ENCODE measurements around the gene FAN1. TPM values are rescaled to one million over a fixed set of nuclear protein-coding genes. Genes with fewer than 3 reads are reported as not detected.

Gene FAN1
- total RNA-seq, 1 experiment from 2014 or later, result 21.5 TPM

DNA sequence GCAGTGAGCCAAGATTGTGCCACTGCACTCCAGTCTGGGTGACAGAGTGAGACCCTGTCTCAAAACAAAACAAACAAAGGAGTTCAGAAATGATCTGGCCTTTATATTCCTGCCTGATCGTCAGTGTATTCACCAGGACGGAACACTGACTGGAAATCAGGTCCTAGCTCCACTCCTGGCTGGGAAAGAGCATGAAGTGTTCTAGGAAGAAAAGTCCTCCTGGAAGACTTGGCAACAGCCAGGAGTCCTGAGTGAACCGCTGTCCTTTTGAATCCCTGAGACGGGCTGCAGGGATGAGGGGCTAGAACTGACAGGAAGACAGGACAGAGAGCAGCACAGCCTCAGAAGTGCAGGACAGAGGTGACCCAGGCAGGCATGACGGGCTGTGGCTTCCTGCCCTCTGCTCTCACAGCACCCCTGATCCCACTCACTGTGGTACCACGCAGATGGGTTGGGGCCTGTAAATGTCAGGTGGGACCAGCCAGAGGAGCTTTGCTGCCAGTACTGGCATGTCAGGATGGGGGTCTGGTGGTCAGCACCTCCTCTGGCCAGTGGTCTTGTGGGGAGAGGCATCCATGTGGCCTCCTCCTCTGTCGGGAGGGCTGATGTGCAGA lies 23.5 kb downstream of the FAN1 start:
- Histone ChIP-seq H3K36me3 (peaks cover 38% of the 10 kb centered on the region), H3K4me3 (no peak overlapping the region), H3K27me3 (no peaks in the 10 kb centered on the region), H3K4me1 (no peaks in the 10 kb centered on the region), H3K27ac (no peak overlapping the region), H3K9me3 (replicated peaks) (no peaks in the 10 kb centered on the region)
- no peak for DNase-seq

DNA sequence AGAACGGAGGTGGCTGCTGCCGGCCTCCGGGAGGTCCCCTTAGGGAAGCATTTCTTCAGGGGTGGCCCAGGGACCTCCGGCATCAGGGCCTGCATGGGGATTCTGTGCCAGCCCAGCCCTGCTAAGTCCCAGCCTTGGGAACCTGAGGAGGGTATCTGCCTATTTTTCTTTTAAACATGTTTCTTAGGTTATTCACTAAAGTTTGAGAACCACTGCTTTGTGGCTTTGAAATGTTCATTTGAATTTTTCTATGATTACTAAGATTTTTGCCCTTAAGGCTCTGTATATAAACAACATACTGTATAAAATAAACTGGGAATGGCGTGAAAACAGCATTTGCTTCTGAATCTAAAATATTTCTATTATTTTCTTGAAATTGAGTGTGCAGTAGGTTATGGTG lies 24.4 kb downstream of the FAN1 start:
- DNase-seq, result no peak
- Histone ChIP-seq H3K27me3 (no peaks in the 10 kb centered on the region), H3K9me3 (replicated peaks) (no peaks in the 10 kb centered on the region), H3K4me3 (no peak overlapping the region), H3K4me1 (no peaks in the 10 kb centered on the region), H3K36me3 (peaks cover 36% of the 10 kb centered on the region), H3K27ac (no peak overlapping the region)

DNA sequence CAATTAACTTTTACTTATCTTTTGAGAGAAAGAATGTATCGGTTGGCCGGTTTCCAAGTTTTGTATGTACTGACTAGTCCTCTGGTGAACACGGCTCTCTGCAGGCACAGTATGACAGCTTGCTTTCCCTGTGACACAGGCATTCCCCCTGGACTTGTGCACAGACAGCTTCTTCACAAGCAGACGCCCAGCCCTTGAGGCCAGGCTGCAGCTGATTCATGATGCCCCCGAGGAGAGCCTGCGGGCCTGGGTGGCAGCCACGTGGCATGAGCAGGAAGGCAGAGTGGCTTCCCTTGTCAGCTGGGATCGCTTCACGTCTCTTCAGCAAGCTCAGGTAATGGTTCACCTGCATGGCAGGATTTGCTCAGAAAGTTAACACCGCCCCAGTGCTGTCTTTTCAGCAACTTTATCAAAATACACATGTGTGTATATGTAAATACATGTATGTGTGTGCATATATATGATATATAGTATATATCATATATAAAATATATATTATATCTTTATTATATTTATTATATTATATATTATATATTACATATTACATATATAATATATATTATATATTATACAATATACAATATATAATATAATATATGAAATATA lies 25.5 kb downstream of the FAN1 start:
- Histone ChIP-seq H3K4me1 (no peaks in the 10 kb centered on the region), H3K36me3 (peaks cover 38% of the 10 kb centered on the region), H3K4me3 (no peak overlapping the region), H3K9me3 (replicated peaks) (no peaks in the 10 kb centered on the region), H3K27me3 (no peaks in the 10 kb centered on the region), H3K27ac (no peak overlapping the region)
- DNase-seq, result peak in 1 of 2 experiments; percentile 21

DNA sequence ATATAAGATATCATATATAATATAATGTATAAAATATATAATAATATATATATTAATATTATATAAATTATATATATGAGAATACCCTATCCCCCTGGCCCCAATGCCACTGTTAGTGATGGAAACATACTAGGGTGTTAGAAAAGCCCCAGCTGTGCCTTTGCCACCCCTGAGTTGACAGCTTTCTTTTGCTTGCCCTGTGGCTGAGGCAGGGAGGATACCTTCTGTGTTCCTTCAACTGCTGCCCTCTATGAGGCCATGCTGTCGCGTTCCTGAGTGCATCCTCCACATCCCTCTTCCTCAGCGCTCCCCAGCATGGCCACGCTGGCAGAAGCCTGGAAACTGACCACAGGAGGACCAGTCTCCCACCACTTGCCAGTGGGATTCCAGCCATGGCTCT lies 26.3 kb downstream of the FAN1 start:
- Histone ChIP-seq H3K4me1 (no peaks in the 10 kb centered on the region), H3K36me3 (peaks cover 32% of the 10 kb centered on the region), H3K4me3 (no peak overlapping the region), H3K27me3 (no peaks in the 10 kb centered on the region), H3K9me3 (replicated peaks) (no peaks in the 10 kb centered on the region), H3K27ac (no peak overlapping the region)
- DNase-seq, result no peak

DNA sequence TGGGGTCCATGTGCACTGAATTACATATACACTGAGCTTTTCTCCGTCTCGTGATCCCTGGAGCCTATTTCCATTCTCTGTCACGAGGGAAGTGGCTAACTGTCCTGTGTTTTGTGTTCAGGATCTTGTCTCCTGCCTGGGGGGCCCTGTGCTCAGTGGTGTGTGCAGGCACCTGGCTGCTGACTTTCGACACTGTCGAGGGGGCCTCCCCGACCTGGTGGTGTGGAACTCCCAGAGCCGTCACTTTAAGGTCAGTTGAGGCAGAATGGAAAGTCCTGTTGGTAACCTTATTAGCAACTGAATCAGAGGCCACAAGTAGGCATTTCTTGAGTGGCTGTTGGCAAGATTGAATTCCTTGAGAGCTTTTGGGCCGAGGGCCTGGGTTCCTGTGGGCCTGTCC lies 26.7 kb downstream of the FAN1 start:
- Histone ChIP-seq H3K4me3 (no peak overlapping the region), H3K4me1 (no peaks in the 10 kb centered on the region), H3K27me3 (no peaks in the 10 kb centered on the region), H3K9me3 (replicated peaks) (no peaks in the 10 kb centered on the region), H3K27ac (no peak overlapping the region), H3K36me3 (peaks cover 34% of the 10 kb centered on the region)
- no peak for DNase-seq

DNA sequence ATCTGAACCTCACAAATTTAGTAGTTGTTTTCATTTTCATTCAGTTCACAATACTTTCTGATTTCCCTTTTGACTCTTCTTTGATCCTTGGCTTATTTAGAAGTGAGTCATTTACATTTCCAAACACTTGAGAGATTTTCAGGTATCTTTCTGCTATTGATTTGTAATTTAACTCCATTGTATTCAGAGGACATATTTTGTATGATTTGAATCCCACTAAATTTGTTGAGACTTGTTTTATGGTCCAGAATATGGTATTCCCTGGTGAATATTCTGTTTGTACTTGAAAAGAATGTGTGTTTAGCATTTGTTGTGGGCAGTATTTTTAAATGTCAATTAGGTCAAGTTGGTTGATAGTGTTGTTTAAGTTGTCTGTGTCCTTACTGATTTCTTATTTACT lies 29.6 kb downstream of the FAN1 start:
- Histone ChIP-seq H3K36me3 (peaks cover 40% of the 10 kb centered on the region), H3K27me3 (no peaks in the 10 kb centered on the region), H3K9me3 (replicated peaks) (no peaks in the 10 kb centered on the region), H3K4me3 (no peak overlapping the region), H3K4me1 (no peaks in the 10 kb centered on the region), H3K27ac (no peak overlapping the region)
- no peak for DNase-seq

DNA sequence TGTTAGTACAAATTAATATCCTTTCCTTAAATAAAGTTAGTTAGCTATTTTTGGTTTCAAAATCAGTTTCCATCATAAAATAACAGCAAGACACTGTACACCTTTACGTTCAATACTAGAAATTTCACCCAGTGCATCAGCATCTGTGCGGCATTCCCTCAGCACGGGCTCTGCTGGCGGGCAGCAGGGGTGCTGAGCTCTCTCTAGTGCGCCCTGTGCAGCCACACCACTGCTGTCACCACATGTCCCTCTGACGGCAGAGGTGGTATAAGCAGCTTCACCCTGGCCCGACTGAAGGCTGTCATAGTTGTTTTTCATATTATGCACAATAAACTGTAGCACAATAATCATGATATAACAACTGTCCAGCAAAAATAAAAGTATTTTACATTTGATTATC lies 35.4 kb downstream of the FAN1 start:
- Histone ChIP-seq H3K36me3 (peaks cover 56% of the 10 kb centered on the region), H3K4me1 (no peaks in the 10 kb centered on the region), H3K4me3 (no peak overlapping the region), H3K9me3 (replicated peaks) (no peaks in the 10 kb centered on the region), H3K27me3 (no peaks in the 10 kb centered on the region), H3K27ac (no peak overlapping the region)
- no peak for DNase-seq

DNA sequence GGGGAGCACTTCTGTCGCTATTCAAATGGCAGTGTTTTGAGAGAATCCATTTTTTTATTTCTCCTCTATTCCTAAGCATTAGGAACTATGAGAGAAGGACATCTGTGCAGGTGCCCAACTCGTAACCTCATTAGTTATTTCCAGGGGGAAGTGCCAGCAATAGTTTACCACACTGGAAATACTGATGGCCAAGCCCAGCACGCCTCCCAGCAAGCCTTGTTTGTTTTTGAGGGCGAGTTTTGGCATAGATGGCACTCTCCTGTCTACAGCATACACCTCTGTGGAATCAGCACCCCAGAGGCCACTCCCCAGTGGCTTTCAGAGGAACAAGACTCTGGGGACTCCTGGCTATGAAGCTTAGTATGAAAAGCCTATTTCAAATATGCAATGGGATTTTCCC lies 36.6 kb downstream of the FAN1 start:
- H3K9me3 ChIP-seq (replicated peaks), result no peaks in the 10 kb centered on the region
- no peak overlapping the region for H3K27ac ChIP-seq
- no peaks in the 10 kb centered on the region for H3K4me1 ChIP-seq
- H3K4me3 ChIP-seq, result no peak overlapping the region
- no peaks in the 10 kb centered on the region for H3K27me3 ChIP-seq
- H3K36me3 ChIP-seq, result peaks cover 54% of the 10 kb centered on the region
- no peak for DNase-seq

DNA sequence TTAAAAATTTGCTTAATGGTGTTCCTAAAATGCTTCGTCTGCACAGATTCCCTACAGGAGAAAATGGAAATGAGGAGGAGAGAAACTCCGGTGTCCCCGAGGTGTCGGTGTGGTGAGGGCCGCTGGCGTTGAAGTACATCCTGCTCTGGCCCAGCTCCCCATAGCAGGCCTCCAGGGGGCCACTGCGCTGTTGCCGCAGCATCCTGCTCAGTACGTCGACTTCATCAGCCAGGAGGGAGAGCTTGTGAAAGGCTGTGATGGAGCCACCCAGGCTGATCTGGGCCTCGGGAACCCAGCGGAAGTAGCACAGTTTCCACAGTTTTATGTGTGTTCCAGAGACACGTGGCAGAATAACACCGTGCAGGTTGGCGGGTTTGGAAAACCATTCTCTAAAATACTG lies 37.8 kb downstream of the FAN1 start:
- no peak overlapping the region for H3K4me3 ChIP-seq
- H3K4me1 ChIP-seq, result no peaks in the 10 kb centered on the region
- no peak for DNase-seq
- peaks cover 54% of the 10 kb centered on the region for H3K36me3 ChIP-seq
- H3K27ac ChIP-seq, result no peak overlapping the region
- H3K27me3 ChIP-seq, result no peaks in the 10 kb centered on the region
- H3K9me3 ChIP-seq (replicated peaks), result no peaks in the 10 kb centered on the region

DNA sequence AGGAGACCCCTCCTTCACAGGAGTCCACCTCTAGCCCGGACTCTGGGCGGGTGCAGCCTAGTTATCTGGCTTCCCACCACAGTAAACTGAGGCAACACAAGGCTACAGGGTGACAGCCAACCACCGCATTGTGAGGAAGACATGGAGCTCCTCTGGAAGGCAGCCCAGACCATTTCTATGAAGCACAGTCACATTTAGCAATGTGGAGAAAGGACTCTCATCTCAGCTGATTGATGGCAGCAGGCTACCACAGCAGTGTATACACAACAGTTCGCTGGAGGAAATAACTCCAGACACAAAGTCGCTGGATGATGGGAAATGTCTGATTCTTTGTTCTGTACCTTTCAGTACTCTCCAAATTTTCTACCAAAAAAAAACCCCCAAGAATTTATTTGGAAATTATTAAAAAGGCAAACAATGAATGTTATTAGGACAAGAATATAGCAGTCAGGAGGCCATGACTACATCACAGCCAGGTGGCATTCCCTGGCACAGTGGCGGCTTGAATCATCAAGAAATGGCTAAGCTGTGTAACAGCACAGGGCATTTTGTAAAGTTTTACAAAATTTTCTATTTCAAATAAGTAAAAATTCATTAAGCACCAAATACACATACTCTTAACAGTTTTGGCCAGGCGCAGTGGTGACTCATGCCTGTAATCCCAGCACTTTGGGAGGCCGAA lies 40.1 kb downstream of the FAN1 start:
- Histone ChIP-seq H3K4me3 (no peak overlapping the region), H3K36me3 (peaks cover 53% of the 10 kb centered on the region), H3K27ac (no peak overlapping the region), H3K27me3 (no peaks in the 10 kb centered on the region), H3K9me3 (replicated peaks) (no peaks in the 10 kb centered on the region), H3K4me1 (no peaks in the 10 kb centered on the region)
- DNase-seq, result no peak

DNA sequence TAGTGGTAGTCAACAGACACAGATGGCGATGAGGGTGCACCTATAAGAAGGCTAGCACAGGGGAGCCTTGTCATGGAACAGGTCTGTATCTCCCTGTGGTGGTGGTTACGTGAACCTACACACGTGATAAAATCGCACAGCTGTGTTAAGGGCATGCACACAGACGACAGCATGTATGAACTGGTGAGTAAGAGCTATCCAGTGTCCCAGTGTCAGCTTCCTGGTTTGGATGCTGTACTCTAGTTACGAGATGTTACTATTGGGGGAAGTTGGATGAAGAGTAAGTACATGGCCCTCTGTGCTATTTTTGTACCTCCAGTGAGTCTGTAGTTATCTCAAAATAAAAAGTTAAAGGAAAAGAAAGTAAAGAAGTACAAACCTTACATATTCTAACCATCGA lies 49.5 kb downstream of the FAN1 start:
- peaks cover 3% of the 10 kb centered on the region; the same call in 1 of the 2 replicates for H3K4me1 ChIP-seq
- H3K36me3 ChIP-seq, result peaks cover 47% of the 10 kb centered on the region
- H3K27me3 ChIP-seq, result no peaks in the 10 kb centered on the region
- H3K27ac ChIP-seq, result no peak overlapping the region
- H3K9me3 ChIP-seq (replicated peaks), result 0 out of 2 replicates have a peak, but pooled peaks cover 6% of the 10 kb centered on the region
- H3K4me3 ChIP-seq, result no peak overlapping the region
- no peak for DNase-seq

DNA sequence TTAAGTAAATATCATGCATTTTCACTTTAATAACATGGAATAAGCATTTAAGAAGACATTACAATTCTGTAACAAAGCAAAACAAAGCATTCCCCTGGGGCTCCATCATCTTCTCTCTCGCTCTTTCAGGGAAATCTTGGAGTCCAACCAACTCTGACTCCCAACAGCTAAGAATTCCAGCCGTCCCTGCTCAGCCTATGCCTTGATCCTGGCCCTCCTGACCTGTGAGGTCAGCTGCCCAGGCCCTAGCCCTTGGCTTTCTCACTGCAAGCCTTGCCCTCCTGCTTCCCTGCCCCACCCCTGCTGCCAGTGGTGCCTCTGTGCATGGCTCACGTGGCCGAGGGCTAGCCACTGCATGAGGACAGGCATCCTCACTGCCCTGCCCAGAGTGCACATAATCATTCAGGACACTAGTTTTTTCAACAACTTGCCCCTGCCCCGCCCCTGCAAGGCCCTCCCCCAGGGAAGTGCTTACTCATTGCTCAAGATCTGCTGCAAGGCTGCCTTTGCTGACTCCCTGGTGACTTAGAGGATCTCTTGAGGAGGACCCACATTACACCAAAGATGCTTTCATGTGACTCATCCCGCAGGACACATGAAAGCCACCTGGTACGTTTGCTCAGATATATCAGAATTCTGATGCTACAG lies 50.1 kb downstream of the FAN1 start:
- H3K9me3 ChIP-seq (replicated peaks), result 0 out of 2 replicates have a peak, but pooled peaks cover 6% of the 10 kb centered on the region
- no peaks in the 10 kb centered on the region for H3K27me3 ChIP-seq
- peaks cover 45% of the 10 kb centered on the region for H3K36me3 ChIP-seq
- no peak overlapping the region for H3K4me3 ChIP-seq
- no peak overlapping the region for H3K27ac ChIP-seq
- DNase-seq, result no peak
- peaks cover 3% of the 10 kb centered on the region; the same call in 1 of the 2 replicates for H3K4me1 ChIP-seq

DNA sequence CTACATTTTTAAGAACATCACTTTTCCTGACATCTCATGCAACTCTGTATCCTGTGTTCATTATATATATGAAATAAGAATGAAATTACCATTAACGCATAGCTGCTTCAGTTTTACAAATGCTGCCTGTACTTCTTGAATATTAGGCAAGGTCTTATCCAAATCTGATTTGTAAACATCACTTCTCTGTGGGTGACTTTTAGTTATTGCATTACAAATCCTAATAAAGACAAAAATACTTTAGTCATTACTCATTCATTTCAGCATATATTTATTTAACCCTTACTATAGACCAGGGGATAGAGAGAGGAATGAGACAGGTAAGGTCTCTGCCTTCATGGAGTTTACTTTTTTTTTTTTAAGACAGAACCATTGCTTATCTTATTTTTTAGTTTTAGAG lies 51.0 kb downstream of the FAN1 start:
- Histone ChIP-seq H3K4me3 (no peak overlapping the region), H3K27me3 (no peaks in the 10 kb centered on the region), H3K27ac (no peak overlapping the region), H3K4me1 (peaks cover 3% of the 10 kb centered on the region; the same call in 1 of the 2 replicates), H3K36me3 (peaks cover 37% of the 10 kb centered on the region), H3K9me3 (replicated peaks) (0 out of 2 replicates have a peak, but pooled peaks cover under 1% of the 10 kb centered on the region)
- no peak for DNase-seq

DNA sequence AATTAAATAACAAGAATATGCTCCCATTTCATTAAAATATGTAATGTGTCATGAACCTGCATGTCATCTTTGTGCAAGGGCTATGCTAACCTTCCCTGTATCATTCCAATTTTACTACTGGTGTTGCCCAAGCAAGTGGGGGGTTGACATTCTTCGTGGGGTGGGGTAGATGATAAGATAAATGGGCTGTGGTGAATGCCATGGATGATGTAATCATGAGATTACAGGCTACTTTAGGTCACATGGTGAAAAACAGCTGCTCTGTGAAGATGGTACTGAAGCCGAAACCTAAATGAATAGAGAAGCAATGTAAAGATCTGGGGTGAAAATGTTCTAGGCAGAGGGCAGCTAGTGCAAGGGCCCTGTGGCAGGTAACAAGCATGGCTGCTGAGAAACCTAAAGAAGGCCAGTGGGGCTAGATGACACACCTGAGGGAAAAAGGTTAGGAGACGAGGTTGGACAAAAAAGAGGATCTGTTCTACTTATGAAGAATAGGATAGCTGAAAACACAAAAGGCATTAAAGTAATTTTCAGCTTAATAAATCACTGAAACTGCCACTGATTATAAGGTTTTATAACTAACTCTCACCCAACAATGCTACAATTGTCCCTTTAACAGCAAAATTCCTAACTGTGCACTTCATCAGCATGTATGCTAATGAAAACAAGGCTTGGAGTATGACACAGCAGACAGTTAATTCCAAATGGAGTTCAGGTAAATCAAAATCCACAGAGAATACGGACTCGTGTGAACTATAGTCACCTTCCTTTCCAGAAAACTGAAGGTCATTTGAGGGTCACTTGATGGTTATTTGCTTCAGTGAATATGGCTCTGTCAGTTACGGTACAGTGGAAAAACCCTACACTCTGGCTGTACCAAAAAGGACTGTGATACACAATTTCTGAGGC lies 52.8 kb downstream of the FAN1 start:
- H3K9me3 ChIP-seq (replicated peaks), result no peaks in the 10 kb centered on the region
- H3K27ac ChIP-seq, result no peak overlapping the region
- peaks cover 3% of the 10 kb centered on the region; the same call in 1 of the 2 replicates for H3K4me1 ChIP-seq
- H3K4me3 ChIP-seq, result no peak overlapping the region
- H3K36me3 ChIP-seq, result peaks cover 23% of the 10 kb centered on the region
- H3K27me3 ChIP-seq, result no peaks in the 10 kb centered on the region
- DNase-seq, result peak; percentile 16 to 29
